Heart left ventricle (tissue), 16 donors: Measurements from ENCODE around the gene CREBRF. TPM values are rescaled to one million over a fixed set of nuclear protein-coding genes. Genes with fewer than 3 reads are reported as not detected.

Experiments
- ATAC-seq, 4 donors: fragments of 200-7000 bp; cut with Tn5 transposase; one replicate each; pipeline ENCODE4 v1.9.1; 2020 to 2022; ENCODE audit warnings: moderate library complexity in 4 of 4, mild to moderate bottlenecking in 3 of 4, moderate number of reproducible peaks in 1 of 4
- DNase-seq, 5 donors: peaks; one replicate each; pipeline ENCODE4 v3.0.0-alpha.2; 2020
- H3K27ac ChIP-seq, 12 donors: fragments of 200-600 bp; sonication (generic) in 4 of 12; one replicate each; pipeline versions ENCODE4 v1.5.0 to v1.8.0; 2016 to 2022; ENCODE audit warnings: mild to moderate bottlenecking in 2 of 12
- H3K27me3 ChIP-seq, 9 donors: fragments of 200-600 bp; sonication (generic) in 2 of 9; one replicate each; pipeline versions ENCODE4 v1.5.1 to v1.8.0; 2016 to 2022; ENCODE audit warnings: mild to moderate bottlenecking in 3 of 9
- H3K36me3 ChIP-seq, 9 donors: fragments of 200-600 bp; sonication (generic) in 2 of 9; one replicate each; pipeline versions ENCODE4 v1.5.0 to v1.8.0; 2018 to 2022; ENCODE audit warnings: mild to moderate bottlenecking in 2 of 9
- H3K4me1 ChIP-seq, 12 donors: fragments of 200-600 bp; sonication (generic) in 4 of 12; one replicate each; pipeline versions ENCODE4 v1.5.0 to v1.8.0; 2016 to 2022; ENCODE audit warnings: mild to moderate bottlenecking in 3 of 12
- H3K4me3 ChIP-seq, 12 donors: fragments of 200-600 bp; sonication (generic) in 4 of 12; one replicate each; pipeline versions ENCODE4 v1.5.0 to v1.8.0; 2017 to 2022; ENCODE audit warnings: mild to moderate bottlenecking in 9 of 12, moderate library complexity in 4 of 12
- H3K9me3 ChIP-seq, 12 donors: fragments of 200-600 bp; sonication (generic) in 4 of 12; one replicate each; pipeline versions ENCODE4 v1.5.0 to v1.8.0; 2016 to 2022; ENCODE audit warnings: mild to moderate bottlenecking in 1 of 12
- POLR2A ChIP-seq, 2 donors: fragments of 450-650 bp; IDR thresholded peaks; one replicate each; pipeline ENCODE4 v1.6.1; 2017; ENCODE audit warnings: antibody characterized with exemption in 2 of 2, mild to moderate bottlenecking in 2 of 2, moderate library complexity in 2 of 2
- WGBS, 4 donors: extraction: QIAGEN DNeasy Blood & Tissue Kit in 2 of 4; methylation state at CpG; one replicate each; pipeline versions ENCODE4 v1.1.5 to v1.1.7; 2013 to 2018; 5-methylcytosine and 5-hydroxymethylcytosine counted together
- intact Hi-C, 10 donors: fragments of 100-400 bp; cut with DNase I; formaldehyde crosslinking; loops; one replicate each; pipeline versions ENCODE4 v1.11.1 to v1.14.2; 2022
- polyA plus RNA-seq, 2 donors: library from polyadenylated mRNA; stranded (reverse); fragments of 200-250 nt; gene quantifications; one replicate each; pipeline ENCODE4 v1.2.3, GENCODE V29; 2013
- total RNA-seq, 9 donors: library from RNA; depleted of rRNA in 2 of 9; stranded (reverse); fragments of >200 nt in 2 of 9; fragmentation: NEBNext Ultra II Directional in 3 of 9; extraction: Animal tissue kit (Norgen Biotek cat#: 25700) in 3 of 9; gene quantifications; one replicate each; pipeline versions ENCODE4 v1.1.0 to v1.2.4, GENCODE V29; 2016 to 2023
- TF ChIP-seq, protein P1 (sequence below), 12 donors: fragments of 200-600 bp; sonication (generic) in 4 of 12; IDR thresholded peaks; one replicate each; pipeline versions ENCODE4 v1.5.0 to v1.8.0; 2018 to 2022; ENCODE audit warnings: antibody characterized with exemption in 12 of 12, mild to moderate bottlenecking in 5 of 12
- donor health status: ischemic (EF 13 %, LVEDD 7.1; RV severe dilation, severe dysfunction).
- donor health status: healthy with polysubstance abuse.
- donor health status: DM: no; HTN: yes; CAD: no.
- donor health status: DM: no; HTN: no; CAD: no.
- donor health status: ischemic (EF 25% LVEDD 6.9; RV normal size, moderate dysfunction).
- donor health status: ischemic (EF 25% LVEDD 5.7; RV mildly dilated, moderate dysfunction).
- donor health status: healthy.
- donor health status: DM: yes; HTN: yes; CAD: no.
- donor health status: ischemic (EF 35%, LVEDD 5.7; RV mildly dilated, moderate dysfunction).
- donor health status: nonischemic (EF 11% LVEDD 7.7; RV severe dilation, severe dysfunction).
- donor health status: DM: yes; HTN: yes; CAD: no.
- donor health status: PGD.
- donor health status: ischemic (EF 29% LVEDD 5.4; RV normal size, mild dysfunction).
- donor health status: nonischemic (EF 23%, LVEDD 6.1; RV moderate dilation, normal function).

Gene CREBRF
- total and polyA plus RNA-seq, 11 donors: 2.7 to 47.7 (median 19.9) TPM

- intact Hi-C loops: no loop called here
- ATAC-seq (no peak), DNase-seq (no peak)
- TF ChIP-seq POLR2A (IDR thresholded peaks at IDR 0.05): no peak
- TF ChIP-seq, protein P1, sequence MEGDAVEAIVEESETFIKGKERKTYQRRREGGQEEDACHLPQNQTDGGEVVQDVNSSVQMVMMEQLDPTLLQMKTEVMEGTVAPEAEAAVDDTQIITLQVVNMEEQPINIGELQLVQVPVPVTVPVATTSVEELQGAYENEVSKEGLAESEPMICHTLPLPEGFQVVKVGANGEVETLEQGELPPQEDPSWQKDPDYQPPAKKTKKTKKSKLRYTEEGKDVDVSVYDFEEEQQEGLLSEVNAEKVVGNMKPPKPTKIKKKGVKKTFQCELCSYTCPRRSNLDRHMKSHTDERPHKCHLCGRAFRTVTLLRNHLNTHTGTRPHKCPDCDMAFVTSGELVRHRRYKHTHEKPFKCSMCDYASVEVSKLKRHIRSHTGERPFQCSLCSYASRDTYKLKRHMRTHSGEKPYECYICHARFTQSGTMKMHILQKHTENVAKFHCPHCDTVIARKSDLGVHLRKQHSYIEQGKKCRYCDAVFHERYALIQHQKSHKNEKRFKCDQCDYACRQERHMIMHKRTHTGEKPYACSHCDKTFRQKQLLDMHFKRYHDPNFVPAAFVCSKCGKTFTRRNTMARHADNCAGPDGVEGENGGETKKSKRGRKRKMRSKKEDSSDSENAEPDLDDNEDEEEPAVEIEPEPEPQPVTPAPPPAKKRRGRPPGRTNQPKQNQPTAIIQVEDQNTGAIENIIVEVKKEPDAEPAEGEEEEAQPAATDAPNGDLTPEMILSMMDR (IDR thresholded peaks at IDR 0.05): no peak
- H3K4me1 ChIP-seq: peaks cover 0 to 49% (median 25%) of the 10 kb centered on the region in 12 donors
- WGBS, 4 donors: 72 to 87% (median 79%) methylated on average over 6 of the region's 6 CpGs
- peak overlapping the region in 1 of 12 donors; percentile 89 for H3K27ac ChIP-seq
- no peak overlapping the region for H3K4me3 ChIP-seq
- H3K36me3 ChIP-seq: peaks cover 0 to 17% (median 7%) of the 10 kb centered on the region in 9 donors
- no peaks in the 10 kb centered on the region for H3K9me3 ChIP-seq
- no peaks in the 10 kb centered on the region for H3K27me3 ChIP-seq
Measured at GRCh38 chr5:173033923-173034322, 22.2 kb upstream of the CREBRF start.

- H3K4me3 ChIP-seq: peak overlapping the region in 3 of 12 donors; percentile 27 to 36 (median 35)
- ATAC-seq: no peak
- H3K27ac ChIP-seq: peak overlapping the region; percentile 19 to 89 (median 62)
- peaks cover 0 to 17% (median 7%) of the 10 kb centered on the region in 9 donors for H3K36me3 ChIP-seq
- TF ChIP-seq, protein P1 (IDR thresholded peaks at IDR 0.05): no peak
- no peak for TF ChIP-seq POLR2A (IDR thresholded peaks at IDR 0.05)
- intact Hi-C loops: loop anchor here in 1 of 10 donors (1.0 kb wide), 1 partner anchor 13 kb away; no protein-coding TSS in a partner anchor
- H3K4me1 ChIP-seq: peaks cover 0 to 31% (median 12%) of the 10 kb centered on the region in 12 donors
- no peaks in the 10 kb centered on the region for H3K9me3 ChIP-seq
- 88 to 92% (median 92%) methylated on average over 24 of the region's 24 CpGs for WGBS, 4 donors
- H3K27me3 ChIP-seq: no peaks in the 10 kb centered on the region
- DNase-seq: no peak
Measured at GRCh38 chr5:173035904-173036707, 20.0 kb upstream of the CREBRF start.

GRCh38 chr5:173039188-173039587, 17.0 kb upstream of the CREBRF start:
- Histone ChIP-seq H3K27me3 (no peaks in the 10 kb centered on the region), H3K9me3 (no peaks in the 10 kb centered on the region), H3K27ac (no peak overlapping the region), H3K4me1 (peaks cover 0 to 31% (median 12%) of the 10 kb centered on the region in 12 donors), H3K36me3 (peaks cover 0 to 17% (median 7%) of the 10 kb centered on the region in 9 donors), H3K4me3 (no peak overlapping the region)
- intact Hi-C loops: no loop called here
- DNase-seq: no peak
- TF ChIP-seq, protein P1 (IDR thresholded peaks at IDR 0.05): no peak
- TF ChIP-seq POLR2A (IDR thresholded peaks at IDR 0.05): no peak
- no peak for ATAC-seq
- WGBS, 4 donors: 80 to 91% (median 85%) methylated on average over 3 of the region's 3 CpGs

GRCh38 chr5:173039964-173040363, 16.2 kb upstream of the CREBRF start:
- peaks cover 0 to 26% (median 11%) of the 10 kb centered on the region in 12 donors for H3K4me1 ChIP-seq
- TF ChIP-seq, protein P1 (IDR thresholded peaks at IDR 0.05): no peak
- no peak for TF ChIP-seq POLR2A (IDR thresholded peaks at IDR 0.05)
- peaks cover 0 to 9% (median 2%) of the 10 kb centered on the region in 9 donors for H3K36me3 ChIP-seq
- intact Hi-C loops: no loop called here
- H3K4me3 ChIP-seq: no peak overlapping the region
- 94 to 98% (median 97%) methylated on average over 5 of the region's 5 CpGs for WGBS, 4 donors
- H3K27ac ChIP-seq: no peak overlapping the region
- ATAC-seq (no peak), DNase-seq (no peak)
- H3K9me3 ChIP-seq: no peaks in the 10 kb centered on the region
- H3K27me3 ChIP-seq: no peaks in the 10 kb centered on the region
